ENCODE measurements around the gene EHMT1. TPM values are rescaled to one million over a fixed set of nuclear protein-coding genes. Genes with fewer than 3 reads are reported as not detected.
A peak's percentile ranks its signal among the peaks of the same experiment; 100 is the strongest.

The EHMT1 gene
- total RNA-seq, 2 donors from 2014 or later: 137 to 139 TPM

DNA sequence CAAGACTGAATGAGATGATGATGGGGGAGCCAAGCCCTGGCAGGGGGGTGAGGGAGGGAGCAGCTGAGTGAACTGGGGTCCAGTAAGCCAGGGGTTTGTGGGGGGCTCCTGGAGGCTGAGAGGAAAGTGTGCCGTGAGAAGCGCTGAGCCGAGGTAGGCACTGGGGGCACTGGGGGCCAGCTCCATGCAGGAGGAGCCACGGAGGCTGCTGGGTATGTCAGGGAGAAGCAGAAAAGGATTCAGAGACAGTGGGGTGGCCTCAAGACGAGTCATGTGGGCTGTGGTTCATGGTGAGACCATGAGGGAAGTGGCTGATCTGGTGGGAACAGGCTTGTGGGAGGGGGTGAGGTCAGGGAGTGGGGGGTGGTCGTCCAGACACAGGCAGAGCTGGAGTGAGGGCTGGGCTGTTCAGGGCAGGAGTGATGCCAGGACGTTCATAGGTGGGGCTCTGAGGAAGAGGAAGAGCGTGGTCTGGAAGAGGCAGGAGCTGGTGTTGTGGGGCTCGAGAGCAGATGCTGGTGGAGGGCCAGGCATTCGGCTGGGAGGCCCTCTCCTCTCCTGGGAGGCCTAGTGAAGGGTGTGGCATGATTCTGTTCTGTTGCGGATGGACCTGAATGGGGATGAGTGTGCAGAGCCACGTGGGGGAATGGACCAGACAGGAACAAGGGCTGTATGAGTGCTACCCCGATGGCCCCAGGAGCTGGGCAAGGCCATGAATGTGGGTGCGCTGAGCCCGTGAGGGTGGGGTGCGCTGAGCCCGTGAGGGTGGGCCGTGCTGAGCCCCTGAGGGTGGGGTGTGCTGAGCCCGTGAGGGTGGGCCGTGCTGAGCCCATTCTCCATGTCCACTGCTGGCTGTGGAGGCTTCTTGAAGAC is 166.1 kb downstream of the EHMT1 start:
- Histone ChIP-seq H3K27me3 (ENCODE audit: control insufficient read depth, insufficient read depth, low read length, poor library complexity, severe bottlenecking) (no peaks in the 10 kb centered on the region), H3K9ac (ENCODE audit: extremely low read depth, low read length, poor library complexity, severe bottlenecking) (no peak overlapping the region), H3K9me3 (ENCODE audit: control insufficient read depth, low read length) (no peaks in the 10 kb centered on the region), H3K4me1 (ENCODE audit: control insufficient read depth, insufficient read depth, low read length) (no peaks in the 10 kb centered on the region), H3K36me3 (ENCODE audit: control insufficient read depth, insufficient read depth, low read length) (peaks cover 50% of the 10 kb centered on the region), H3K4me3 (ENCODE audit: low read length) (no peak overlapping the region), H3K27ac (ENCODE audit: low read depth, low read length) (peak overlapping the region; percentile 80)
- no peak overlapping the region for H3K4me3 Mint-ChIP-seq
- H3K4me1 Mint-ChIP-seq: peaks cover 7% of the 10 kb centered on the region
- TF ChIP-seq, protein P1, sequence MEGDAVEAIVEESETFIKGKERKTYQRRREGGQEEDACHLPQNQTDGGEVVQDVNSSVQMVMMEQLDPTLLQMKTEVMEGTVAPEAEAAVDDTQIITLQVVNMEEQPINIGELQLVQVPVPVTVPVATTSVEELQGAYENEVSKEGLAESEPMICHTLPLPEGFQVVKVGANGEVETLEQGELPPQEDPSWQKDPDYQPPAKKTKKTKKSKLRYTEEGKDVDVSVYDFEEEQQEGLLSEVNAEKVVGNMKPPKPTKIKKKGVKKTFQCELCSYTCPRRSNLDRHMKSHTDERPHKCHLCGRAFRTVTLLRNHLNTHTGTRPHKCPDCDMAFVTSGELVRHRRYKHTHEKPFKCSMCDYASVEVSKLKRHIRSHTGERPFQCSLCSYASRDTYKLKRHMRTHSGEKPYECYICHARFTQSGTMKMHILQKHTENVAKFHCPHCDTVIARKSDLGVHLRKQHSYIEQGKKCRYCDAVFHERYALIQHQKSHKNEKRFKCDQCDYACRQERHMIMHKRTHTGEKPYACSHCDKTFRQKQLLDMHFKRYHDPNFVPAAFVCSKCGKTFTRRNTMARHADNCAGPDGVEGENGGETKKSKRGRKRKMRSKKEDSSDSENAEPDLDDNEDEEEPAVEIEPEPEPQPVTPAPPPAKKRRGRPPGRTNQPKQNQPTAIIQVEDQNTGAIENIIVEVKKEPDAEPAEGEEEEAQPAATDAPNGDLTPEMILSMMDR (conservative IDR thresholded peaks at IDR 0.05): no peak
- H3K27ac Mint-ChIP-seq: peak overlapping the region; percentile 90
- H3K36me3 Mint-ChIP-seq (ENCODE audit: low read depth): peaks cover 51% of the 10 kb centered on the region
- DNase-seq: no peak
- no peaks in the 10 kb centered on the region for H3K27me3 Mint-ChIP-seq (ENCODE audit: insufficient read depth)
- no peaks in the 10 kb centered on the region for H3K9me3 Mint-ChIP-seq
- WGBS, 2 experiments (ENCODE audit: insufficient coverage in 1 of 2, insufficient read length in 1 of 2): 89 to 98% methylated on average over 7 to 20 of the region's 20 CpGs

DNA sequence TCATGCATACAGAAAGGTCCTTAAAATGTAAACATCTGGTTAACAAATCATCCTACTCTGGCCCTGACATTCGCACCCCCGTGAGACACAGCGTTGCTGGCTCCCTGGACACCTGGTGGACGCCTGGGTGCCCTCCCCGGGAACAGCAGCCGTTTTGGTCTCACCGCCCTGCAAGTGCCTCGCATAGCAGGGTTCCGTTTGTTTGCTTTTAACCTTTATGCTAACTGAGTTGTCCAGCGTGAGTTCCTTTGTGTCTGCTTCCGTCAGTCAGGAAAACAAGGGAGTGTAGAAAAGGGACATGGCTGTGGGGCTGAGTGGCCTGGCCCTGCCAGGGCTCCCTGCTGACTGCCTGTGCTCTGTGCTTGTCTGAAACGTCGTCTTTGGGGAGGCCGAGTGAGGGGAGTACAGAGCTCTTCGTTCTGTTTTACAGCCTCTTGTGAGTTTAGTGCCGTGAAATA is 166.9 kb downstream of the EHMT1 start:
- 66 to 74% methylated on average over 10 to 16 of the region's 16 CpGs for WGBS, 2 experiments (ENCODE audit: insufficient coverage in 1 of 2, insufficient read length in 1 of 2)
- no peaks in the 10 kb centered on the region for H3K27me3 Mint-ChIP-seq (ENCODE audit: insufficient read depth)
- Histone ChIP-seq H3K4me1 (ENCODE audit: control insufficient read depth, insufficient read depth, low read length) (no peaks in the 10 kb centered on the region), H3K27ac (ENCODE audit: low read depth, low read length) (peak overlapping the region; percentile 80), H3K9ac (ENCODE audit: extremely low read depth, low read length, poor library complexity, severe bottlenecking) (no peak overlapping the region), H3K9me3 (ENCODE audit: control insufficient read depth, low read length) (no peaks in the 10 kb centered on the region), H3K36me3 (ENCODE audit: control insufficient read depth, insufficient read depth, low read length) (peaks cover 55% of the 10 kb centered on the region), H3K4me3 (ENCODE audit: low read length) (no peak overlapping the region), H3K27me3 (ENCODE audit: control insufficient read depth, insufficient read depth, low read length, poor library complexity, severe bottlenecking) (no peaks in the 10 kb centered on the region)
- H3K36me3 Mint-ChIP-seq (ENCODE audit: low read depth): peaks cover 57% of the 10 kb centered on the region
- peaks cover 7% of the 10 kb centered on the region for H3K4me1 Mint-ChIP-seq
- no peak overlapping the region for H3K4me3 Mint-ChIP-seq
- TF ChIP-seq, protein P1 (conservative IDR thresholded peaks at IDR 0.05): peak; percentile 36
- peak overlapping the region; percentile 90 for H3K27ac Mint-ChIP-seq
- no peaks in the 10 kb centered on the region for H3K9me3 Mint-ChIP-seq
- peak; percentile 60 for DNase-seq

DNA sequence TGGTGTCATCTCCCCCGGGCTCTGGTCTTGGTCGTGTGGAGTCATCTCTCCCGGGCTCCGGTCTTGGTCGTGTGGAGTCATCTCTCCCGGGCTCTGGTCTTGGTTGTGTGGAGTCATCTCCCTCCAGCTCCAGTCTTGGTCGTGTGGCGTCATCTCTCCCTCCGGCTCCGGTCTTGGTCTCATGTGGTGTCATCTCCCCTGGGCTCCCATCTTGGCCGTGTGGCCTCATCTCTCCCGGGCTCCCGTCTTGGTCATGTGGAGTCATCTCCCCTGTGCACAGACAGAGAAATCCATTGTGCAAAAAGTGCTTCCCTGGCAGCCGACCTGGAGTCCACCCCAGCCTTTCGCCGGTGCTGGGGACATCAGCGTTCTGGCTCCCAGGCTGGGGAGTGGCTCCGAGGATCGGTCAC is 167.7 kb downstream of the EHMT1 start:
- Mint-ChIP-seq H3K4me3 (no peak overlapping the region), H3K9me3 (no peaks in the 10 kb centered on the region), H3K36me3 (ENCODE audit: low read depth) (peaks cover 65% of the 10 kb centered on the region), H3K27me3 (ENCODE audit: insufficient read depth) (no peaks in the 10 kb centered on the region), H3K4me1 (peaks cover 7% of the 10 kb centered on the region), H3K27ac (peak overlapping the region; percentile 87)
- H3K4me3 ChIP-seq (ENCODE audit: low read length): no peak overlapping the region
- TF ChIP-seq, protein P1 (conservative IDR thresholded peaks at IDR 0.05): no peak
- H3K36me3 ChIP-seq (ENCODE audit: control insufficient read depth, insufficient read depth, low read length): peaks cover 58% of the 10 kb centered on the region
- 90 to 95% methylated on average over 11 to 19 of the region's 19 CpGs for WGBS, 2 experiments (ENCODE audit: insufficient coverage in 1 of 2, insufficient read length in 1 of 2)
- no peaks in the 10 kb centered on the region for H3K4me1 ChIP-seq (ENCODE audit: control insufficient read depth, insufficient read depth, low read length)
- no peak for DNase-seq
- H3K27me3 ChIP-seq (ENCODE audit: control insufficient read depth, insufficient read depth, low read length, poor library complexity, severe bottlenecking): no peaks in the 10 kb centered on the region
- H3K27ac ChIP-seq (ENCODE audit: low read depth, low read length): no peak overlapping the region
- no peak overlapping the region for H3K9ac ChIP-seq (ENCODE audit: extremely low read depth, low read length, poor library complexity, severe bottlenecking)
- no peaks in the 10 kb centered on the region for H3K9me3 ChIP-seq (ENCODE audit: control insufficient read depth, low read length)
